Activated naive CD8-positive, alpha-beta T cell treated with anti-CD3 and anti-CD28 coated beads, Interleukin-2, amount 50 U/mL, for 16 hours (primary cell): ENCODE measurements around the gene ABCC1.
"Not testable (repeated sequence)": the region's sequence is repeated elsewhere in the genome, so short reads cannot be mapped to it uniquely, and the experiment has no call there.

Experiments used
- DNase-seq: peaks from one replicate; pipeline ENCODE4 v3.0.0-alpha.2; 2020; ENCODE audit warnings: low read depth, low spot score

Gene ABCC1

GRCh38 chr16:16140537-16140936, 191.1 kb downstream of the ABCC1 start:
- no peak for DNase-seq

DNA sequence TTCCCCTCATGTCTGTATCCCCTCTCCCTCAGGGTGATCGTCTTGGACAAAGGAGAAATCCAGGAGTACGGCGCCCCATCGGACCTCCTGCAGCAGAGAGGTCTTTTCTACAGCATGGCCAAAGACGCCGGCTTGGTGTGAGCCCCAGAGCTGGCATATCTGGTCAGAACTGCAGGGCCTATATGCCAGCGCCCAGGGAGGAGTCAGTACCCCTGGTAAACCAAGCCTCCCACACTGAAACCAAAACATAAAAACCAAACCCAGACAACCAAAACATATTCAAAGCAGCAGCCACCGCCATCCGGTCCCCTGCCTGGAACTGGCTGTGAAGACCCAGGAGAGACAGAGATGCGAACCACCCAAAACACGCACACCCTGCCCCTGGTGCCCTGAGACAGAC, 191.7 kb downstream of the ABCC1 start:
- no peak for DNase-seq

GRCh38 chr16:16141784-16142396, 192.5 kb downstream of the ABCC1 start:
- DNase-seq = no peak

DNA sequence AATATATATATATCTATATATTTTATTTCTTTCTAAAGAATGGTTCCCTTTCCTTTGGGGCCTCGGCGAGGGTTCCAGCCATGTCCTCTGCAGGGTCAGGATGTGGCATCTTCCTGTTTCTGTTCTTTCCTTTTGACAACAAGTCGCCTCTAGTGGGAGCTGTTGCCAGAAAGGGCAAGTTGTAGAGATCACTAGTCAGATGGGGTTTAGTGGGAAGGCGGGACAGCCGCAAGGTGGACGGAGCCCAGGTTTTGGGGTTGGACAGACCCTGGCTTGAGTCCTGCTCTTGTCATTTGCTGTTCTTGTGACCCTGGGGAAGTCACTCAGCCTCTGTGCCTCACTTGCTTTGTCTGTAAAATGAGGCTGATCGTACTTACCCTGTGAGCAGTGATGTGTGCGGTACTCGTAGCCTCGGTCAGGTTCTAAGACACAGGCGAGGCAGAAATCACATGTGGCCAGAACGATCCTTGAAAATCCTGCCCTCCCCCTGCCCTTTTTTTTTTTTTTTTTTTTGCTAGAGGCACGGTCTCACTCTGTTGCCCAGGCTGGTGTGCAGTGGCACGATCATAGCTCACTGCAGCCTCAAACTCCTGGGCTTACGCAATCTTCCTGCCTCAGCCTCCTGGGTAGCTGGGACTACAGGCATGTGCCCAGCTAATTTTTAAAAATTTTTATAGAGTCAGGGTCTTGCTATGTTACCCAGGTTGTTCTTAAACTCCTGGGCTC, 193.8 kb downstream of the ABCC1 start:
- no peak for DNase-seq

DNA sequence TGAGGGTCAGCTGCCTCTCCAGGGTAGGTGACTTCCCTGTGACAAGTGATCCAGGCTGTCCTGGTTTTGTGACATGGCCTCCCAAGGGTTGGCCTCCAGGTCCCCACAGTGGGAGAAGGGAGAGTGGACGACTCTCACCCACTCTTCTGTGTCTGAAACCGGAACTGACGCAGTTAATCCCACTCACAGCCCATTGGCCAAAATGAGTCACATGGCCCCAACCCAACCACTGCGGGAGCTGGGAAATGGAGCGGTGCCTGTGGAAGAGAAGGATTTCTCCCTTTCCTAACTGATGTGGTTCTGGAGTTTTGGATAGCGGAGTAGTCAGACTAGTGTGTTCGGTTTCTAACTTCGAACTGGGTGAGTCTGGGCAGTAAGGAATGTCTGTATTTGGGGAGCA, 194.5 kb downstream of the ABCC1 start:
- no peak for DNase-seq

DNA sequence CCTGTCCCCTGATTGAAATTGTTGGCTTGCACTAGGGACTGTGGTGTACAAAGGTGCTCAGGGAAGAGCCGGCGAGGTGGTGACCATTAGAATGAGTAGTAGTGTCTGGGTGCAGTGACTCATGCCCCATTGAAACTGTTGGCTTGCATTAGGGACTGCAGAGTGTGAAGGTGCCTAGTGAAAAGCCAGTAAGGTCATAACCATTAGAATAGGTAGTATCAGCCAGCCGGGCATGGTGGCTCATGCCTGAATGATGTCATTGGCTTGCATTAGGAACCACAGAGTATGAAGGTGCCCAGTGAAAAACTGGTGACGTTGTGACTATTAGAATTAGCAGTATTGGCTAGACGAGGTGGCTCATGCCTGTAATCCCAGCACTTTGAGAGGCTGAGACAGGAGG, 195.0 kb downstream of the ABCC1 start:
- DNase-seq = no peak

- no peak for DNase-seq
Observed at GRCh38 chr16:16145286-16145685, 195.9 kb downstream of the ABCC1 start.

- no peak for DNase-seq
Observed at GRCh38 chr16:16146380-16147315, 197.2 kb downstream of the ABCC1 start.

DNA sequence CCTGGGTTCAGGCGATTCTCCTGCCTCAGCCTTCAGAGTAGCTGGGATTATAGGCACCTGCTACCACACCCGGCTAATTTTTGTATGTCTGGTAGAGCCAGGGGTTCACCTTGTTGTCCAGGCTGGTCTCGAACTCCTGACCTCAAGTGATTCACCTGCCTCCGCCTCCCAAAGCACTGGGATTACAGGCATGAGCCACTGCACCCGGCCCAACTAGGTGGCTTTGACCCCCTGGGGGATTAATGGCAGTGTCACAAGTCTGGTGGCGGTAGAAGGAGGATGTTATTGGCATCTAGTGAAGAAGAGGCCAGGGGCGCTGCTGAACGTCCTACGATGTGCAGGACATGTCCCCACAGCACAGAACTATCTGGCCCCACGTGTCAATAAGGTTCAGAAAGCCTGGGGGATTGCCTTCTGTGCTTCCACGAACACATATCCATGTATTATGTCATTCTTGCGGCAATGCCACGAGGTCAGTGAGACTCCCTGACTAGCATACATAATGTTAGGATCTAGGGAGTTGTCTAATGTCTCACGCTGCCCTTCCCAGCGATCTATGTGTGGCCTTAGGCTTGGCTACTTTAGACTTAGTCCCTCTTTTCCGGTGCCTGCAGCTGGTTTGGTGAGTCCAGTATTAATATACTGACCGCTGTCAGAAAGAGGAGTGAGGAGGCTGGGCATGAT, 198.0 kb downstream of the ABCC1 start:
- no peak for DNase-seq

- DNase-seq = not testable (repeated sequence)
Observed at GRCh38 chr16:16148000-16148599, 198.7 kb downstream of the ABCC1 start.

DNA sequence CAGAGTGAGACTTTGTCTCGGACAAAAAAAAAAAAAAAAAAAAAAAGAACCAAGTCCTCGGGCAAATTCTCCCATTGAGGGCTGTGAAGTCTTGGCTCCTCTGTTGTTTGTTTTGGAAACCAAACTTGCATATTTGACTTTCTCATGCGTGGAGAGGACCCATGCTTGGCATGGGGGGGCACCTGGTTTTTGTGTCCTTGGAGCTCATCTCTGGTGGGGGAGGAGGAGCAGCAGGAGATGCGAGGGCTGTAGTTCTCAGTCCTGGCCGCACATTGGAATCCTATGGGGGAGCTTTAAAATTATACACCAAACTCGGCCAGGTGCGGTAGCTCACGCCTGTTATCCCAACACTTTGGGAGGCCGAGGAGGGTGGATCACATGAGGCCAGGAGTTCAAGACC, 199.3 kb downstream of the ABCC1 start:
- DNase-seq = no peak

DNA sequence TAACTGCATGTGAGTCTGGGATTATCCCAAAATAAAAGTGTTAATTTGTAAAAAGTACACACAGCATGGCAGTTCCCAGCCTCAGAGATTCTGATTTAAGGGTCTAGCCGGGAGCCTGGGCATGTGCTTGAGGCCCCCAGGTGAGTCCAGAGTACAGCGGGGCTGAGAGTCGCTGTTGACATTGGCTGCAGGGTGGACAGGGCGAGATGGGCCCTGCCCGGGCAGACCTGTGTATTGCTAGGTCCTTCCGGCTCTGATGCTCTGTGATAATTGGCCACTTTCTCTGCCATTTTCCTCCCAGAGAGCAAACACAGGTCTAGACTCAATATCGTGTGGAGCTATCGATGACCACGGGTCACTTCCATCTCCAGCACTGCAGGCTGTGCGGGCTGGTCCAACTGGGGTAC, 200.3 kb downstream of the ABCC1 start:
- DNase-seq = no peak

GRCh38 chr16:16150117-16150877, 200.9 kb downstream of the ABCC1 start:
- no peak for DNase-seq

- DNase-seq = no peak
Observed at GRCh38 chr16:16150878-16151152, 201.4 kb downstream of the ABCC1 start.

DNA sequence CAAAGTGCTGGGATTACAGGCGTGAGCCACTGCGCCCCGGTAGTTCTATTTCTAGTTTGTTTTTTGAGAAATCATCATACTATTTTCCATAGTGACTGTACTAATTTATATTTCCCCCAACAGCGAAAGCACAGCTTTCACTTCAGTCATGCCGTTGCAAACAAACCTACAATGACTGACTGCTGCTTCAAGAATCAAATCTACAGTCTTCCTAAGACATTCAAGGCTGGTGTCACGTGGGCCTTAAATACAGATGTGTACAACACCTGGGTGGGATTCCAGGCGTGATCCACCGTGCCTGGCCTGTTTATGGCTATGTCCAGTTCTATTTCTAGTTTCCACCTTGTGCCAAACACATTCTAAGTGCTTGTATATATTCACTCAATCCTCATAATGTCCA, 201.9 kb downstream of the ABCC1 start:
- DNase-seq = no peak

DNA sequence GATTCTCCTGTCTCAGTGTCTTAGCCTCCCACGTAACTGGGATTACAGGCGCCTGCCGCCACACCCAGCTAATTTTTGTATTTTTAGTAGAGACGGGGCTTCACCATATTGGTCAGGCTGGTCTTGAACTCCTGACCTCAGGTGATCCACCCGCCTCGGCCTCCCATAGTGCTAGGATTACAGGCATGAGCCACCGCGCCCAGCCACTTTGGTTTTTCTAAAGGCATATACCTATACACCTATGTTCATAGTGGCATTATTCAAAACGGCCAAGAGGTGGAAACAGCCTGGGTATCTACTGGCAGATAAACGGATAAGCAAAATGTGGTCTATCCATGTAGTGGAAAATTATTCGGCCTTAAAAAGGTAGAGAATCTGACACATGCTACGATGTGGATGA, 203.6 kb downstream of the ABCC1 start:
- DNase-seq = not testable (repeated sequence)

GRCh38 chr16:16154281-16154951, 205.0 kb downstream of the ABCC1 start:
- no peak for DNase-seq

GRCh38 chr16:16155234-16155633, 205.8 kb downstream of the ABCC1 start:
- DNase-seq = no peak

GRCh38 chr16:16157166-16157565, 207.8 kb downstream of the ABCC1 start:
- no peak for DNase-seq

DNA sequence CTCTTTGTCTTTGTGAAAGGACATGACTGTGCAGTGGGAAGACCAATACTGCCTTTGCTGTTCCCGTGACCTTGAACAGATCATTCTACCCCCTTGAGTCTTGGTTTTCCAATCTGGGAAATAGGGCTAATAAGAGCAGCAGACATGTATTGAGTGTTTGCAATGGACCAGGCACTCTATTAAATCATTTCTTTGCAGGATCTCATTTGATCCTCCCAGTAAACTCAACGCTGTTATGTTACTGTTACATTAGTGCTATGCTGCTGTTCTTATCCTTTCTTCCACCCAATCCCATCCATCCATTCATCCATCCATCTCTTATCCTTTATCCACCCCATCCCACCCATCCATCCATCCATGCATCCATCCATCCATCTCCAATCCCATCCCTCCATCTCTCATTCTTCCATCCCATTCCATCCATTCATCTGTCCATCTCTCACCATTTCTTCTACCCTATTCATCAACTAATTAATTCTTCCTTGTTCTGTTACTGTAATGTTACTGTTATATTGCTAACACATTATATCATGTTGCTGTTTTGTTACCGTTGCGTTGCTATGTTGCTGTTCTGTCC, 208.8 kb downstream of the ABCC1 start:
- no peak for DNase-seq
